DMS79 treated with DMSO at 0.1 percent for 48 hours (cell line): ENCODE data around the gene VSTM2L.
"Not testable (repeated sequence)": the region's sequence is repeated elsewhere in the genome, so short reads cannot be mapped to it uniquely, and the experiment has no call there.

Experiments used
- DNase-seq: peaks from one replicate; lab custom pipeline; 2025; lab: John Stamatoyannopoulos, UW

The VSTM2L gene, protein sequence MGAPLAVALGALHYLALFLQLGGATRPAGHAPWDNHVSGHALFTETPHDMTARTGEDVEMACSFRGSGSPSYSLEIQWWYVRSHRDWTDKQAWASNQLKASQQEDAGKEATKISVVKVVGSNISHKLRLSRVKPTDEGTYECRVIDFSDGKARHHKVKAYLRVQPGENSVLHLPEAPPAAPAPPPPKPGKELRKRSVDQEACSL

DNA sequence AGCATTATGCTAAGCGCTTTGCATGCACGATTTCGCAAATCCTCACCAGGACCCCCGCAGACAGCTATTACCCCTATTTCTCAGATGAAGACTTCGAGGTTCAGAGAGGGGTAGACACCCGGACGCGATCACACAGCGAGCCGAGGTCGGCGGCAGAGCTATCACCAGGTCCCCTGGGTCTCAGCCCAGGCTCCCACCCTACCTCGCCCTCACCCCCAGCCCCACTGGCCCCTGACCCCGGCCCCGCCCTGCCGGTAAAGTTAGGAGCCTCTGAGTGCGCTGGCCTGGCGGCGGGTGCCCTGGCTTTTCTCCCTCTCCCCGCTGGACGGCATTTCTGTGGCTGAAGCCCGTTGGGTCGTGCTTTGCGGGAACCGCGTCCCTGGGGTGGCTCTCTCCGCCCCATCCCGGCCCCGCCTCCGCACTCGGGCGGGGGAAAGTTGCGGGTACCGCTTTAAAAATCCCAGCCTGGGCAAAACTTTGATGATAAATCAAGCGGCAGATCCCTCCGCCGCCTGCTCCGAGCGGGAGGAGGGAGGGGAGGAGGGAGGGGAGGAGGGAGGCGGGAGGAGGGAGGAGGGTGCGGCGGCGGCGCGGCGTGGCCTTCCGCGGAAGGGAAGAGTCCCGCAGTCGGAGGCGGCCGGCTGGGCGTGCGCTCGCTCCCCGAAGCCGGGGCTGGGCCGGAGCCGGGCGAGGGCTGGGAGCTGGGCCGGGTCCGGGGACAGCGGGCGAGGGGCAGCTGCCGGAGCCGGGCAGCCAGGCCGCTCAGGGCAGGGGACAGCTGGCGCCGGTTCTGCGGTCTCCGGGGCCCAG is at the start of gene VSTM2L:
Gene VSTM2L (plus strand): TSS at position 624 of the 810 bp plus-strand sequence. CDS start 224 bp downstream, outside the sequence.
- peak; percentile 27 for DNase-seq

DNA sequence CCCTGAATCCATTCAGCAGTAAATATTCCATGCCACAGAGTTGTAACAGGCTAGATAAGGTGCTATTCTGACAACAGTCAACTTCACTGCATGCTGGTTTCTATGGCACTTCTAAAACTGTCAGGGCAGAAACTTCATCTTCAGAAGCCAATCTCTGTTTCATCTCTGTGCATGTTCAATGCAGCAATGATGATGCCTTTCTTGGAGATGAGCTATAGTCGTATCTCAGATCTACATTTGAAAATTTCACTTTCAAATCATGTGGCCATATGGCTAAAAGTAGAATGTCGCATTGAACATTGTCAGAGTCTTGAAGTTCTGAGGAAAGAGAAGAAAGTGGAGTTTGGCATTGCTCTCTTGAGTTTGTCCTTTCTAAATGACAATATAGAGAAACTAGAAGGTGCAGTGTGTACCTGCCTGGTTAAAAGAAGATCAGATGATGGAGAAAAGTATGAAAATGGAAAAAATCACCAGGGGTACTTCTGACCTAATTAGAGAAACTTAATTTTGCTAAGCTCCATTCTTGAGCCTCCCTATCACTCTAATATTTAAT is 49.0 kb upstream of the VSTM2L start:
- DNase-seq: no peak

DNA sequence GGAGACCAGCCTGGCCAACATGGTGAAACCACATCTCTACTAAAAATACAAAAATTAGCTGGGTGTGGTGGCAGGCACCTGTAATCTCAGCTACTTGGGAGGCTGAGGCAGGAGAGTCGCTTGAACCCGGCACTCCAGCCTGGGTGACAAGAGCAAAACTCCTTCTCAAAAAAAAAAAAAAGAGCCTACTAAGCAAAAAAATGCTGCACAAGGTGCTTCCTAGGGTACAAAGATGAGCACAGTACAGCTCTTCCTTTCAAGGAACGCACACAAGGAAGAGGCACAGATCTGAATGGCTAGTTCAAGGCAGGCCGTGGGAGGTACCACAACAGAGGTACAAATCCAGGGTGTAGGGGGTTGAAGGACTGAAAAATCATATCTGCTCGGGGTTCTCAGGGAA is 46.9 kb upstream of the VSTM2L start:
- not testable (repeated sequence) for DNase-seq

DNA sequence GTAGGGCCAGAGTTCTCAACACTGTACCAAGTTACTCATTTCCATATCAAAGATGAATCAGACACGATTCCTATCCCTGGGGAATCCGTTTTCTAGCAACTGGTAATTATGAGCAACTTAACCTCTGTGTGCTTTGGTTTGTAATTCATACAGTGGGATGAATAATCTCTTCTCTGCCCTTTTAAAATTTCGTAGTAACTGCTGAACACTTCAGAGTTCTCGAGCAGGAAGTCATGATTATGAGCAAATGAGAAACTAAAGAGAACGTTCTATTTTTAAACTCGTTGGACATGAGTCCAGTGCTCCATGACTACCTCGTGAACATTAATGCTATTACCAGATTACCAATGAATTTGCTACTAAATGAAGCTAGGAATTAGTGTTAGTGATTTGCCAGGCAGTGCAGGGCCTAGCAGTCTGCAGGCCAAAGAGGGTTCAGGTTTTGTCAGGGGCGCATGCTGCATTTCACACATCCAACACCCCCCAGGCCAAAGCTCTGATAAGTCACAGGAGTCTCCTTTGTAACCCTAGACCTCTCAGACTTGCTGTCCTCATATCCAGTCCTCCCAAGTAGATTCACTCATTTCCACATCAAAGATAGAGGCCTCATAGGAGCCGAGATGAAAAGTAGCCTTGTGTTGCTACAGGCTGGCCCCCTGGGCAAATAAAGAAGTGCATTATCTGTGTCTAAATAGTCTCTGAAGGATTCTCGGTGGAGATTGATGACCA is 45.8 kb upstream of the VSTM2L start:
- no peak for DNase-seq

DNA sequence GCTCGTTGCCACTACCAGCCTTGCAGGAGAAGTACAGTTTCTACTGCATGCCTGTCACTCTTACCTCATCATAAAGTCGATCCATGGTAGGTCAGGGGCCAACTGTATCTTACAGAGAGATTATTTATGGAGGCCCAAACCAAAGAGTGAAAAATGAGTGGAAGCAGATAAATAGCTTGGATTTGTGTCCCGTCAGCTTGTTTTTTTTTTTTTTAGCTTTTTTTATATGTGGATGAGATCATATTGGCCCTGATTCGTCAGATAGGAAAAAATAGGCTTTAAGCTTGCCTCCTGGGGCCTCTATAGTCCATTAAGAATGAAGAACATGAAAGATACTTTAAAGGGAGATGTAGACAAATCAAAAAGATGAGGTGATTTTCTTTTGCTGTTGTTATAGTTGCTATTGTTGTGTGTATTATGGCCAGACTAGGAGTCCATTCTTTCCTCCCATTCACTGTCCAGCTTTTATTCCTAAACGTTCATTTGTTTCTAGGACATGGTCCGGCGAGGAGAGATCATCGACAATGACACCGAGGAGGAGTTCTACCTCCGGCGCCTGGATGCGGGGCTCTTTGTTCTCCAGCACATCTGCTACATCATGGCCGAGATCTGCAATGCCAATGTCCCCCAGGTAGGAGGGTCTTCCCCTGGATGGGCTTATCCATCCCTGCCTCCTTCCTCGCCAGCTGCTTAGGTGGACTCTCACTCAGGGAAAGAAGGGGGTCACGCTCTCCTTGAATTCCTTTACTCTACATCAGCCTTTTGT is 43.3 kb upstream of the VSTM2L start:
- no peak for DNase-seq

DNA sequence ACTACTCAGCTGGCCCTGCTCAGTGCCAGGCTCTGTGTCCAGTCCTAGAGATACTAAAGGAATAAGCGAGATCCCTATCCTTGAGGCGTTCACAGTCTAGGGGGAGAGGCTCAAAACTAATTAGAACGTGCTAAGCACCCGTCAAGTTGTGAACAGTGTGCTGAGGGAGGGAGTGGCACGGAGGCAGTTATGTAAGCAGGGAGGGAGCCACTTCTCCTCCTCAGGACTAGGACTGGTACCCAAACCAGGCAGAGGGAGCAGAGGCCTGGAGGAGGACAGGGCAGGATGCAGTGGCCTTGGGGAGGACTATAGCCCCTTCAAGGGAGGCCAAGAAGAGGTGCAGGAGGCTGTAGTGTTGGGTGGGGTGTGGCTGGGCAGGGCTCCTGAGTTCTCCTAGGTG is 39.6 kb upstream of the VSTM2L start:
- DNase-seq: no peak

DNA sequence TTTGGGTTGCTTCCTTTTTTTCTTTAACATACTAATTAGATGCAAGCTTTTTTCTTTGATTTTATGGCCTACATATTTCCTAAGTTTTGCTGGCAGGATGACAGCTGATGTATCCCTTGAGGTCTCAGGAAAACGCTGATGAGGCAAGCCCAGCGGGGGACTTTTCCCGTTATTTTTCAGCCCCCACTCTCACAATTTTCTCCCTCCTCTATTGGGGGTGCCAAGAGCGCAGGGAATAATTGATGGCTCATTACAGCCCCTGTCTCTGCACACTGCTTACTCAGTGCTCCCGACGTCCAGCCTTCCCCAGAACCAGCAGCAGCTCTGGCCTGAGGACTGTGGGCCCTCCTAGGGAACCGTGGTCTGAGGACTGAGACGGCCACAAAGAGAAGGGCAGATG is 38.6 kb upstream of the VSTM2L start:
- no peak for DNase-seq

DNA sequence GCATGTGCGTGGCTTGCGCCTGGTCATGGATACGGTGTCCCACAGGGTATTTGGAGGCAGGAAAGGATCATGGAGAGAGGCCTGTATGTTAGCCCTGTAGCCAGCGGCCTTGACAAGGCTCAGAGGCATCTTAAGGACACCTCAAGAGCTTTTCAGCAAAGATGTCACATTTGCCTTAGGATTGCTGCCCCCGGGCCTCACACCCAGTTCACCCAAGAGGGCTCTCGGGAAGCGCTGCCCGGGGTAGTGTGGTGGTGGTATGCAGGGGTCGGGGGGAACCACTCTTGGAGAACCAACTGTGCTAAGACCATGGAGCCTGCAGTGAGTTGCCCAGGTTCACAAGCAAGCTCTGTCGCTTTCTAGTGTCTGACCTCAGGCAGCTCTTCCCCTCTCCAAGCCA is 36.9 kb upstream of the VSTM2L start:
- no peak for DNase-seq

DNA sequence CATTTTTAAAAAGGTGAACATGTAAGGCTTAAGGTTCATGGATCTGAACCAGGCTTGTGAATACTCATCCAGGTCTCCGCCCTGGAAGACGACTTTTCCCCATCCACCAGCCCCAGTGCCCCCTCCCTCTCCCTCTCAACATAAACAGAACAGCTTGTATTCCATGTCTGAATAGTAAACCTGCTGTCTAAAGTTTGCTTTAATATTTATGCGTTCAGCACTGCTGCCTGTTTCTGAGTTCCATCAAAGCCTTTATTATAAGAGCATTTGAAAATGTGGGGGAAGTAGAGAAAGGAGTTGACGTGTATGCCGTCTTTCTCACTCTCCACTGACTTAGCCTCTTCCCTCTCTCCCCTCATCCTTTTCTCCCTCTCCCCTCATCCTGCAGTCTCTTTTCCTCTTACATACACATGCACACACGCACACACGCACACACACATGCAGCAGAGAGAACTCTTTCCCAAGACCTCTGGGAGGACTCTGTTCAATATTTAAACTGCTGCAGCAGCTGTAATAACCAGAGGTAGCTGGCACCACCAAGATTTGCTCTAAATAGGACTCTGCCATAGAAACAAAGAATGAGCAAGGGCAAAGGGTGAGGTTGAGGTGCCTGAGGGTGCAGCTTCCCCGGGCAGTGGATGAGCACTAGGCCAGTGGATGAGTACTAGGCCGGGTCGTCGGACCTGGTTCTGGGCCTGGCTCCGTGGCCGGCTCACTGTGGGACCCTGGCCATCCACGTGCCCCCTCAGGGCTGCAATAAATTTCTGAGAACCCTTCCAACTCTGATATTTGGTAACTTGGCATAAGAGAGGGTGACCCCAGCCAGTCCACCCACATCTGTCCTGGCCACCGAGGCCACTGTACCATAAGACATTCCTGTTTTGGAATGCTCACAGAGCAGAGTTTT is 35.4 kb upstream of the VSTM2L start:
- DNase-seq: no peak

DNA sequence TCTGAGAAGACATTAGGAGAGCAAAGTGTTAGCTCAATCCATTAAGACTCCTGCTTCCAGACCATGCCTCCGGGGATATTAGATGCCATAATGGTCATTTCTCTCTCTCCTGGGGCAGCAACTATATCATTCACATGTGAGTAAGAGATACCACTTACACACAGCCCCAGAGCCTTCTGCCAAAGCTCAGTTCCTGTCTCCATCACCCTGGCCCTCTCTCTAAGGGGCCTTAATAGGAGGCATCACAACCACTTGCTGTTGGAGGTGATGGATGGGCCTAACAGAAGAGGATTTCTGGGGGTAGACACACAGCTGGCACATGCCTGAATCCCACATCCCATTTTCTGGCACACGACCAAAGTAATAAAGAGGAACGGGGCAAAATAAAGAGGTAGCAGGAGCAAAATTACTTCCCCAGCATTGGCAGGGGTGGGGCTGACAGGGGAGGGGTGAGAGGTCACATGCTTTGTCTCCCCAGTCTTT is 34.0 kb upstream of the VSTM2L start:
- DNase-seq: no peak

DNA sequence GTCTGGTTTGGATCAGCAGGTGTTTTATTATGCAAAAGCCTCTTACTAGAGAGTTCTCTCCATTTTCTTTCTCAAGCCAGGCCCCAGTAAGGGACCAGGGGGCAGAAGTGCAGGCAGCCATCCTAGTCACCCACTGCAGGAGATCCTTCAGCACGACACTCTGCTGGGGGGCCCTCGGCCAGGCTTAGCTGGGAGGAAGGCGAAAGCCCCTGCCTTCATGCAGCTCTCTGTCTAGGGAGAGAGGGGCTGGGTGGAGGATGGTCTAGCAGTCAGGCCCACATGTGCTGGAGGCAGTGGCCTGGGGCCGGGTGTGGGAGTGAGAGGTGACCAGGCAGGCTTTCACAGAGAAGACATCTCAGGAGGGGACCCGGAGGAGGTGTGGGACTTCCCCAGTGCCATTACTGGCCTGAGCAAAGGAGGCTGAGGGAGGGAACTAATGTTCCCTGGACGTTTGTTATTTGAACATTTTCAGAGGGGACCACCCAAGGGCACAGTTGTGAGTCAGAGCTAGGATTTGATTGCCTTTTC is 33.5 kb upstream of the VSTM2L start:
- DNase-seq: no peak

DNA sequence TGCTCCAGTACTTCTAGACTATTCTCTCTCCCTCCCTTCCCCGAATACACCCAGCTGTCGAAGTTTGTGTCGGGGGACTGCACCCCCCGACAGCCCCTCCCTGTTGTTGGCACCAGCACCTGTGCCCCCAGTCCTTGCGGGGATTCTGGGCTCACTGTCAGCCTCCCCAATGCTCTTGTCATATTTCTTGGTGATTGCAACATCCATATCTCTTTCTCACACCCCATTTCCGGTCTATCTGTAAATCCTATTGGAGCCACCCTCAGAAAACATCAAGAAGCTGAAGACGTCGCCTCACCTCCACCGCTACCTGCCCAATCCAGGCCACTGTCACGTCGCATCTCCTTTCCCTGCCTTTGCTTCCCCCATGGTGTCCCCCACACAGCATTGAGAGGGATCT is 32.6 kb upstream of the VSTM2L start:
- DNase-seq: no peak

DNA sequence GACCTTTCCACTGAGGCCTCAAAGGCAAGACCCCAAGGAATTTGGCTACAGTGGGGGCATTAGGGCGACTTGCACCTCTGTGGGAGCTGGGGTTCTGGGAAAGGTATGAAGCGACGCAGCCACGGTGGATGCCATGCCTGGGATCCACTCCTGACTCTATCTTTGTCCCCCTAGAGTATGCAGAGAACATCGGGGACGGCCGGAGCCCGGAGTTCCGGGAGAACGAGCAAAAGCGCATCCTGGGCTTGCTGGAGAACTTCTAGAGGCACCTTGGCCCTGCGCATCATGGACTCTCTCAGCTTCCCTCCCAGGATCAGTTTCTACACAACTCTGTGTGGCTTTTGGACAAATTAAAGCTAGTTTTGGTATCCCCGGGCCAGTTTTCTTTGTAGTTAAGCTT is 31.2 kb upstream of the VSTM2L start:
- no peak for DNase-seq

DNA sequence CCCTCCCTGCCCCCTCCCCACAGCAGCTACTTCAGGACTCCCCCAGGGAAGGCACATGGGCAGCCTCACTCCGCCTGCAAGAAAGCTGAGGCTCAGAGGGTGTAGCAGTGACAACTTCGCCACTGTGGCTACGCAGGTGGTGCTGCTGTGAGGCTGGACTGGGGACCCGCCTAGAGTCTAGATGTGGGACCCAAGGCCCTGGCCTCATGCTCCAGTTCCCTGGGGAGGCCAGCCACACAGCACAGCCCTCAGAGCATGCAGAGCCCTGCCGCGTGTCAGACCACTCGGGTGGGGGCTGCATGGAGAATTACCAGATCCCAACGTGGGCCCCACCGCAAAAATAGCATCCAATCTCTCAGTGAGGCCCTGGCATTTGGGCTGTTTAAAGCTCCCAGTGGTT is 30.8 kb upstream of the VSTM2L start:
- no peak for DNase-seq

DNA sequence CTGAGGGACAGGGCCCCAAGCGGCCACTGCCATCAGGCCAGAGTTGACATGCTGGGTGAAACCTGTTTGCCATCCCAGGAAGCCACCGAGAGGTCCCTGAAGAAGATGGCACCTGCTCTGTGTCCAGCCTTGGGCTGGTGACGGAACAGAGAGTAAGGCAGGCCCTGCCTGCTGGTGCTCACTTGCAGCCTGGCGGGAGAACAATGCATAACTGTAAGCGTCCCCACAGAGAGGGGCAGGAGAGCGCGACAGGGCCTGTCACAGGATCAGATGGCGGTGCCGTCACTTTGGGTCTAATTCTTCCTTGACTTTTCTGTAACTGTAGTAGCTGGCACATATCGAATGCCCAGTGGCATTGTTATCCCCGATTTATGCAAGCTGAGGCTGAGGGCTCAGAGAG is 29.0 kb upstream of the VSTM2L start:
- DNase-seq: no peak

DNA sequence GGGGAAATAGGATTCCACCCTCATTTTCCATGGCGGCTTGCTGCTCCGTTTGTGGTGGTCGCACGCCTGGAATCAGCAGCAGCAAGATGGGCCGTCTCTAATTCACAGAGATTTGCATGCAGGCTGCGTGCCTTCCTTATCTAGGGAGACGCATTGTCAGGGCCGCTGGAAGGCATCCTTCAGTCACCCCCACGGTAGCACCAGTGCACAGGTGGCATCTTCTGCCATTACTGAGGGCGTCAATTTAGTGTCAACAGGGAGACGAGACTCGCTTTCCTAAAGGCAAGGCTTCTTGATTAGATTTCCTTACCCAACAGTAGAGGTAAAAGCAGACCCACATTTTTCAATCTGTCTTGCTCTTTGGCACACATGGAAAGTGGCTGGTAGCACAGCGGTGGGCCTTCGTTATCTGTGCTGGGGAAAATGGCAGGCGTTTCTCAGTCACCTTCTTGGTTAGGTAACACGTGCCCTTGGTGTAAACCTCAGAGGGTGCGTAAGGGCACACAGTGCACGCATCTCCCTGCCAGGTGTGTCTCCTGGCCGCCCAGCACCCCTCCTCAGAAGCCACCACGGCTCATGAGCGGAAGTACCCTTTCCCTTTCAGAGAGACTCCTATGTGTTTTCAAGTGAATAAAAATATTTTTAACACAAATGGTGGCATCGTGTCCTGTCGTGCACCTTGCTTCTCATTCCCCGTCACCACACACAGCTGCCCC is 27.3 kb upstream of the VSTM2L start:
- no peak for DNase-seq

DNA sequence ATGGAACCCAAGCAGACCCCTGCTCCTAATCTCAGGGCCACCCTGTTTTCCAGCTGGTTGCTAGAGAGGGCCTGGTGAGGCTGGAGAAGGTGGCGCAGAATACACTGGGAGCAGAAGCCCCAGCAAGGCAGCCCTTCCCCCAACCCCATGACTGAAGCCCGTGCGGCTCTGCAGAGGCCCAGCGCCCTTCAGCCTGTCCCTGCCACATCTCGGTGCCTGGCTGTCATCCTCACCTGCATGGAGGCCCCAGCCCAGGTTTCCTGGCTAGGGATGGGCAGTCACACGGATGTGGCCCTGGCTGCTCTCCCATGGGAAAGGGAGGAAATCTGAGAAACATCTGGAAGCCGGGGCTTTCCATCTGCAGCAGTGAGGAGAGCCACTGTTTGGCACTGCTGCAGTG is 26.1 kb upstream of the VSTM2L start:
- DNase-seq: no peak

DNA sequence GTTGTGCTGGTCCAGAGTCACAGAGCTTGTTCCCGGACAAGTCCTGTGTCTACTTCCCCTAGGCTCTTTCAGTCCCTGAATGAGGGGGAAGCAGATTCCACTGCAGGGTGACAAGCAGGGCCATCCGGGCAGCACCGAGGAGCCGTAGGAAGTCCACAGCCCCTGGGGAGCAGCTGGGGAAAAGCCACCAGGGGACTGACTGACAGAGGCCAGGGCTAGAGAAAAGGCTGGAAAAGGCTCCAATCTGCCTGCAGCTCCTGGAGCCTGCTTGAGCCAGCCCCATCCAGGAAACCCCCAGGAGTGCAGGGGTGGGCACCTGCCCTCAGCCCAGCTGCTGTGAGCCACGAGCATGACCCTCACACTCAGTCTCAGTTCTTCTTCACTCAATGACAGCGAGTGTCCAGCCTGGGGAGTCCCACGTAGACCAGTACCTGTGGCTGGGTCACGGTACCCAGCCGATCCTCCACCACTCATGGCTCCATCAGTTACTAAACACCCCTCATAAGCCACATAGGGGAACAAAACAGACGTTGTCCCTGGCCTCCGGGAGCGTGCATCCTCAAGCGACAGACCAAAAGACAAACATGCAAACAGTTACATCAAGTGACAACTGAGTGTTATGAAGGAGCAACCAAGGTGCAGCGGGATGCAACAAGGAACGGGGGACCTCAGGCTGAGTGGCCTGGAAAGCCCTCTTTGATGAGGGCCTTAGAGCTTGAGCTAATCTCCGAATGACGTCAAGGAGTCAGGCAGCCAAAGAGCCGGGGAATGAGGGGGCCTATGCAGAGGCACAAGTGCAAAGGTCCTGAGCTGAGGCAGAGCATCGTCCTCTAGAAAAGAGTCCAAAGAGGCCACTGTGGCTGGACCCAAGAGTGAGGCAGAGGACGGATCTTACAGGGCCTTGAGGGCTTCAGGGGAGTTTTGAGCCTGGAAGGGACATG is 24.8 kb upstream of the VSTM2L start:
- DNase-seq: no peak
